HG03575 (cell line): Measurements from ENCODE around the gene ADPRHL1.

Experiments used
- ATAC-seq: cut with Tn5 transposase; IDR thresholded peaks from one replicate; pipeline ENCODE4 v1.9.1; 2021; ENCODE audit not compliant: unreplicated experiment, insufficient number of reproducible peaks, low FRiP score; ENCODE audit errors: extremely low read depth

Gene ADPRHL1

DNA sequence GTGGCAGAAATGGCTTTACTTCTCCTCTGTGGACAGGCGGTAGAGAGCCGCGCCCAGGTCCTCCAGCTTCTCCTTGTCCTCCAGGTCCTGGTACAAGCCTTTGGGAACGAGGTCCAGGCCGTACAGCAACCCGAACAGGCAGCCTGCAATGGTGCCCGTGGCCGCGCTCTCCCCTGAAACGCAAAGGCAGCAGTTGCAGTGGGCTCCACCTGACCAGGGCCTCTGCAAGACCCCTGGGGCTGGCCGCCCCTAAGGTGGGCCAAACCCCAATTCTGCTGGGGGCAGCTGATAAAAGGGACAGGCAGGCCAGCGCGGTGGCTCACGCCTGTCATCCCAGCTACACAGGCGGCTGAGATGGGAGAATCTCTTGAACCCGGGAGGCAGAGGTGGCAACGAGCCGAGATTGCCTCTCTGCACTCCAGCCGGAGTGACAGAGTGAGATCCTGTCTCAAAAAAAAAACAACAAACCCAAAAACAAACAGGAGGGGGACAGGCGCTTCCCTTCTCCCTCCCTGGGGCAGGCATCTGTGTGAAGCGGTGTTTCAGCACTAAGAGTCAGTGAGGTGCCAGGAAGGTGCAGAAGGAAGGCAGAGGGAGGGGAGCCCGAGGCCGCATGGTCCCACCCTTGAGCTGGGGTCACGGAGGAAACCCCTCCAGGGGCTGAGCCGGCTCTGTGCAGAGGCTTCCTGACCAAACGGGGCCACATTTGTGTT, 30.3 kb downstream of the ADPRHL1 start:
- ATAC-seq = no peak

DNA sequence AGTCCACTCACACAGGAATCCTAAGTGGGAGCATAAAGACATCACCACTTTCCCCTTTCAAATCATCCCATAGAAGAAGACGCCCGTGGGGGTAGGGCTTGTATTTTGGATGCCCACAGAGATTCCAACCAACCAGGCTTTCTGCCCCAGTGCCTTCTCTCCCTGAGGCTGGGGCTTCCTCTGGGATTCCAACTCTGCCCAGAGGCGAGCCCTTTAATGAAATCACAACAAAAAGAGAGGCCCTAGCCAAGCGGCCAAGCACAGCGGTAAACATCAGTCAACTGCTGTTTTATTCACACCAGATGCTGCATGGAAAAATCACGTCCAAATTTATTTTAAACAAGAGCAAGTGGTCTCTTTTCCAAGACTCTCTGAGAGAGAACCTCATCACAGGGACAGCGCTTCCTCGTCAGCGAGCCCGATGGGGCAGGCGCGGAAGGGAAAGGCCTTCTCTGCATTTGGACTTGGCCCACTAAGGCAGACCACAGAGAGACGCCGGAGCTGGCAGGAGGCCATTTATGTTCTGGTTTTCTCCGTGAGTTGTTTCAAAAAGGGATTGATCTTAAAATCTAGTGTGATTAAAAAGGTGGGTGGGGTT, 31.5 kb downstream of the ADPRHL1 start:
- no peak for ATAC-seq

DNA sequence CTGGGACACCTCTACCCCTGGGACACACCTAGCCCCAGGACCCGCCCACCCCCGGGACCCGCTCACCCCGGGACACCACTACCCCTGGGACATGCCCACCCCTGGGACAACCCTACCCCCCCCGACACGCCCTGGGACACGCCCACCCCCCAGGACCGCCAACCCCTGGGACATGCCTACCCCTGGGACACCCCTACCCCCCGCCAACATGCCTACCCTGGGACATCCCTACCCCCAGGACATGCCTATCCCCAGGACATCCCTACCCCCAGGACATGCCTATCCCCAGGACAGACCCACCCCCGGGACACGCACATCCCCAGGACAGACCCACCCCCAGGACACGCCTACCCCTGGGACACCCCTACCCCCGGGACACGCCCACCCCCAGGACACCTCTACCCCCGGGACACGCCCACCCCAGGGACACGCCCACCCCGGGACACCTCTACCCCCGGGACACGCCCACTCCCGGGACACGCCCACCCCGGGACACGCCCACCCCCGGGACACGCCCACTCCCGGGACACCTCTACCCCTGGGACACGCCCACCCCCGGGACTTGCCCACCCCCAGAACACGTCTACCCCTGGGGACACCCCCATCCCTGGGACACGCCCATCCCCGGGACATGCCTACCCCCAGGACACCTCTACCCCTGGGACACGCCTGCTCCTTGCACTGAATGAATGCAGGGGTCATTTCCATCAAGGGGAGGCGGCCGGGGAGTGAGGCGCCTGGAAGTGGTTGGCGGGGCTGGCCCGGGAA, 32.3 kb downstream of the ADPRHL1 start:
- ATAC-seq = no peak

DNA sequence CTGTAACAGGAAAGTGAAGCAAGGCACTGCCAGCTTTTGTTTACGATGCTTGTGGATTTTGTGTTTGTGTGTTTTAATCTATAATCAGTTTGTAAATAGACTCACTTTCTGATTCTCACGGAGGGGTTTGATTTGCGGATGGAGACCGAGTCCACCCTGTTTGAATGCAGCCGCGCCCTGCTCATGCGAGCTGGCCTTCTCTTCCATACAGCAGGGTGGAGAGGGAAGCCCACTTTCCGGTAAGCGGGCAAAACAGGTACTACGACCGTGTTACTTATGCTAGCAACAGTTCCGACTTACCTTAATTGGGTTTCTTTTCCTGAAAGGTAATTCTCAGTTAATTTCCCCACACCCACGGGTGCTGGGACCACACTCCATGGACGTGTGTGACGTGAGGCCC, 33.1 kb downstream of the ADPRHL1 start:
- no peak for ATAC-seq

DNA sequence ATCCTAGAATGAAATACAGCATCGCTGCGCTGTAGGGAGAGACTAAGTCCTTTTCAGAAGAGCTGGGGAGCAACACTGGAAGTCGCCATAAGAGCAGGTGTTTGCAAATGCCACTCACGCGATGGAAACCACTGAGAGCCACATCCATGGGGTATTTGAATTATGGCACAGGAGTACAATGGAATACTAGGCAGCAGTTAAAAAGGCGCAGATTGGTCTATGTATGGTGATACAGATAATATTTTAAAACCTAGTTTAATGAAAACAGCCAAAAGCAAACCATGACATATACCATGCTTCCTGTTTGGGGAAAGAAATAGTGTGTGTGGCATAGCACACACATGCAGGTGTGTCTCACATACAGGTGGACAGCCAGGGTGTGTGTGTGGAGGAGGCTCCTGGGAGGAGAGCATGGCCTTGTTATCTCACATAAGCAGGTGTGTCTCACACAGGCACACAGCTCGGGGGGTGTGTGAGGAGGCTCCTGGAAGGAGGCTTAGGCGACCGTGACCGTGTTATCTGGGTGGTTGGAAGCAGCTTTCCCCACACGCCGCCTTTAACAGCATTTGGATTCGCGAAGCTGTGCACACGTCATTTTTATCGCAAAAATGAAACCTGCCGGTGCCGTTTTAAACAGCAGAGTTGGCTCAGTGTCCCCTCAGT, 33.6 kb downstream of the ADPRHL1 start:
- no peak for ATAC-seq

DNA sequence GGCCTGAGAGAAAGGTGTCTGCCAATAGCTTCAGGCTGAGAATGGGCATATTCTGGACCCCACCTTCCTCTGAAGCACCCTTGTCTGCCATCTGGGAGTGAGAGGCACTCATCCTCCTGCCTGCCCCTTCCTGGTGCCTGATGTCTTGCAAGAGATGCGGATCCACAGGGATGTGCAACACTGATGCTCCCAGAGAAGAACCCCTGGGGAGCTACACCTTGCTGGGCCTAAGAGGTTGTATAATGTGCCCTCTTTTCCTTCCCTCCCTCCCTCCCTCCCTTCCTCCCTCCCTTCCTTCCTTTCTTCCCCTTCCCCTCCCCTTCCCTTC, 34.6 kb downstream of the ADPRHL1 start:
- ATAC-seq = no peak

DNA sequence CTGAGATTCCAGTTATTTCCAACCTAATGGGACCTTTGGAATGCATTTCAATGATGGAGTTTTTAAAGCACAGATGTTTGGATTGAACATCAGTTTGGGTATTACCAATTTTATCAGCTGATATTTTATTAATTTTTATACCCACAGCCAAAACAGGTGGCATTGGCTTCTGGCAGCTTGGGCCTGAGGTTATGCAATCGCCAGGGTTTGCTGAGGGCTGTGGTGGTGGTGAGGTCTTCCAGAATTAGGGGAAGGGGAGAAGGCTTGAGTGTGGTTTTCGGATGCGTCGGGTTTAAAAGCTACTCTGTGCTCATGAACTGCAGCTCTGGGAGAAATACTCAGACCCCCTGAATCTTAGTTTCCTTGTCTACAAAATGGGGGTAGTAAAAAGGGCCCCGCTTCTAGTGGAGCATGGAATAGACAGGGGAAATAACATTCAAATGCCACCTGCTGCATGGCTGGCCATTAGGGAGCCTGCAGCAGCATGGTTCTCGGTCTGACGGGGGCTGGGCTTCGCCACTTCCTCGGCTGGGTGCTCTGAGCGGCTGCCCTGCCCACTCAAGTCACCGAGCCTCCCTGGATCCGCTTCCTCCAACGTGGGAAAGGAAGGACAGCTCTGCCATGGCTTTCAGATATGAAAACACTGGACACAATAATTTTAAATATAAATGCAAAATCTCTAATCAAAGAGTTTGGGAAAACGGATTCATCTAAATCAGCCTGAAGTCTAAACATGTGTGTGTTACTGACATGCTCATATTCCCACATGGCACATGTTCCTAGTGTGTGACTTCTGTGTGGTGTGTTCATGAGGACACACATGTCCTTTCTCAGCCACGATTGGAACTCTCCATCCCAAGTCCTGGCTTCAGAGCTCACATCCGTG, 35.2 kb downstream of the ADPRHL1 start:
- ATAC-seq = no peak

DNA sequence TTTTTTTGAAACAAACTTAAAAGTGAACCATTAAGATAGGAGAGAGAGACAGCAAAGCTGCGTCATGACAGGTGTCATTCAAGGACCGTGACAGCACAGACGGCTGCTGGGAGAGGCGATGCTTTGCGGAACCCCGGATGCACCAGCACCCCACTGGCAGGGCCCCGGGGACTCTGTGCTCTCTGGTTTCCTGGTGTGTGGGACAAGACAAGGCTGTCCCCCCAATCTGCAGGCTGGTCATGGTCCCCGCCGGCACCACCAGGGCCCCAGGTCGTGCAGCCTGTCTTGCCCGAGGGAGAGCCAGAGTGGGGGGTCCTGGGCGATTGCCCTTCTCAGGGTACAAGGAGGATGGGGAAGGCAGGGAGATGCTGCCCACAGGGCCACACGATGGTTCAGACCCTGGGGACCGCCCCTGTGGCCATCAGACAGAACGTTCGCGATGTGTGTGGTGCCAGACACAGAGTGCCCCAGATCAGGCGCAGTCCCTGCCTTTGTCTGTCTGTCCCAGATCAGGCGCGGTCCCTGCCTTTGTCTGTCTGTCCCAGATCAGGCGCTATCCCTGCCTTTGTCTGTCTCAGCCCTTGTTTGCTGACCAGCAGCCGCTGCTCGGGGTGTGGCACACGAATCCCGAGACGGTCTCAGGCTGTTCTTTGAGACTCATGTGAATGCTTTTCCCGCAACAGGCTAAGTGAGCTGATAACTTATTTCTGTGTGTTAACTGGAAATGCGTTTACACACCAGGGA, 36.1 kb downstream of the ADPRHL1 start:
- ATAC-seq = no peak

DNA sequence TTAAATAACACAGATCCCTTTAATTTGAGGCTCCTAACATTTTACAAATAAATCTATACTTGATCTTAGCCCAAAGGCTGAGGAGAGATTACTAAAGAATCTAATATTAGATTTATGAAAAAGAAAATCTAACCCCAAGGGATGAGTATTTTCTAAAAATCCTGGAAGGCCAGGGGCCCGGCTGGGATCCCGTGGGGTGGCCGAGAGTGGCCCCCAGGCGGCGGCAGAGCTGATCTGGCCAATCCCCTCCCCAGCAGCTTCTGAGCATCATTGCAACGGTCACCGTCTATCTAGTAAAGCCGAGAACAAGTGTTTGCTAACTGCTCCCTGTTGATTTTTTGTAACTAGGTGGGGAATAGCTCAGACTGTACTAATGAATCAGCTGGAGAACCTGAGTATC, 37.5 kb downstream of the ADPRHL1 start:
- ATAC-seq = no peak

DNA sequence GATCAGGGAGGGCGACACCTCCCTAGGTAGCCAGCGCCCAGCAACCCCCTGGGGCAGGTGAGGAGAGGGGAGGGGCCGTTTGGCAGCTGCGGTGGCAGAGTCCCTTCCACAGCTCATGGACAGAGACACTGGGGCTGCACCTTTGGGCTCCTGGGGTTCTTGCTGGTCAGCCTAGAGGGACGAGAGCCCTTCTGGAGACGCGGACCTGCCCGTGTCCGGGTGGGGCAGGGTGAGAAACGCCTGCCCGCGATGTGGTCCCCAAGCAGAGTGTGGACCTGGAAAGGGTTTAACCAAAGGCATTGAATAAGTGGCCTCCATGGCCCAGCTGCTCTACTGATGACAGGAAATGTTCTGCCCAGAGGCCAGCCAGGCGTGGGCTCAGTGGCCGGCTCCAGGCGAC, 38.3 kb downstream of the ADPRHL1 start:
- no peak for ATAC-seq

DNA sequence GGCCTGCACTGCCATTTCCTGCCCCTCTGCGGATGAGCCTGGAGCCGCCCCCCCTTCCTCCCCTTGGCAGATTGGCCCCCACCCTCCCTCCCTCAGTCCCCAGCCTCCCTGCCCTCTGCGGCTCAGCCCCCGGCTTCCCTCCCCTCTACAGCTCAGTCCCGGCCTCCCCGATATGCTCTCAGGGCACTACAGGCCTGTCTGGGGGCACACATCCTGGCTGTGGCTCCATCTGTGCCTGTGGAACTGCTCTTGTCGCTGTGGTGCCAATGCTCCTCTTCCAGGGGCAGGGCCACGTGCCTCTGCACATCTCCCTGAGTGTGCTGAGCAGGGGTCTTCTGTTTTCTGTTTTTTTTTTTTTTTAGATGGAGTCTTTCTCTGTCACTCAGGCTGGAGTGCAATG, 39.0 kb downstream of the ADPRHL1 start:
- ATAC-seq = no peak

DNA sequence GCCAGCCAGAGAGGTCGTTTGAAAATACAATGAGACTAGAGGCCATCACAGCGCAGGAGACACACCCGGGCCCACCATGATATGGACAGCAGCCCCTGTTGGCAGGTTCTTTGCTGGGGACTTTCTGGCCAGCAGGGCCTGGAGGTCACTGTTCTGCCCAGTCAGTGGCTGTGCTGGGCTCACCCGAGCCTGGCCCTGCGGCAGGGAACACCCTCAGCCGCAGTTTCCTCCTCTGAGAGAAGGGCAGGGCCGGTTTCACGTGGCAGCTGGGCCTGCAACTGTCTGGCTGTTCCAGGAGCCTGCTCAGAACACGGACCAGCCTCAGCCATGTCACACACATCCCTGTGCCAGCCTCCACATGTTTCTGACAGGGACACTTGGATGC, 39.4 kb downstream of the ADPRHL1 start:
- no peak for ATAC-seq

DNA sequence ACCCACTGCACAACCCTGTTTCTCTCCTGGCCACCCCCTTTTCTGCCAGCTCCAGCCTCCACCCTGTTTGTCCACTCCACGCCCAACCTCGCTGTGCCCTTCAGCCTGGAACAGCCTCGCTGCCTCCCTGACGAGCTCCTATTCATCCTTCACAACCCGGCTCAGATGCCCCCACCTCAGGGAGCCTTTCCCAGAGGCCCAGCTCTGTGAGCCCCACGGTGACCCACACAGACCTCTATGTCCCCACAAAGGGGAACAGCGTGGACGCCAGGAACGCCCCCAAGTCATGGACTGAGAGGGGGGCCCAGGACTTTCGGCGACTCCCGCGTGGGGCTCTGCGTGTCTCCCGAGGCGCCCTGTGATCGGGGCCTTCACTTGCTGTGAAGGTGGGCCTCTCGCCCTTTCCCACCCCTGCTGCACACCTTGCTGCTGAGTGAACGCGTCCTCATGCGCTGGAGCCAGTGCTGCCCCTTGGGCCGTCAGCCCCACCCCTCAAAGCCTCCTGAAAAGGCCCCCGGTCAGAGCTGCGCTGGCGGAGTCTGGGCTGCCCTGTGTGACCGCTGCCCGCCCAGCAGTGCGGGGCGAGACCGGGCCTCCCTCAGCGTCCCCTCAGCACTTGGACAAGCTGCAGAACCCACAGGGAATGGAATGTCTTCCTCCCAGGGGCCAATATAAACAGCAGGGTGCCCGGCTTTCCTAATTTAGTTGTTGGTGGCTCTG, 40.0 kb downstream of the ADPRHL1 start:
- ATAC-seq = no peak

DNA sequence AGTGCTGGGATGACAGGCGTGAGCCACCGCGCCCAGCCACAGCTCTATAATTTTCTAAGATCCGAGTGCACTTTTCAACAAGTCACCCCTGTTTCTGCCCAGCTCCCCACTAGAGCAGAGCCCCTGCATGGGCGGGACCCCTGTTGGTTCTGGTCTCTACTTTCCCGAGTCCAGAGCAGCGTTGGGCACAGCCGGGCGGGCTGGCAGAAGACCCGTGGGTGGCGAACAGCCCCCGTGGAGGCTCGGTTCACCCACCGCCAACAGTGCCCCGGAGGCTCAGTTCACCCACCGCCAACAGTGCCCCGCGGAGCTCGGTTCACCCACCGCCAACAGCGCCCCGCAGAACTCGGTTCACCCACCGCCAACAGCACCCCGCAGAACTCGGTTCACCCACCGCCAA, 40.8 kb downstream of the ADPRHL1 start:
- no peak for ATAC-seq

DNA sequence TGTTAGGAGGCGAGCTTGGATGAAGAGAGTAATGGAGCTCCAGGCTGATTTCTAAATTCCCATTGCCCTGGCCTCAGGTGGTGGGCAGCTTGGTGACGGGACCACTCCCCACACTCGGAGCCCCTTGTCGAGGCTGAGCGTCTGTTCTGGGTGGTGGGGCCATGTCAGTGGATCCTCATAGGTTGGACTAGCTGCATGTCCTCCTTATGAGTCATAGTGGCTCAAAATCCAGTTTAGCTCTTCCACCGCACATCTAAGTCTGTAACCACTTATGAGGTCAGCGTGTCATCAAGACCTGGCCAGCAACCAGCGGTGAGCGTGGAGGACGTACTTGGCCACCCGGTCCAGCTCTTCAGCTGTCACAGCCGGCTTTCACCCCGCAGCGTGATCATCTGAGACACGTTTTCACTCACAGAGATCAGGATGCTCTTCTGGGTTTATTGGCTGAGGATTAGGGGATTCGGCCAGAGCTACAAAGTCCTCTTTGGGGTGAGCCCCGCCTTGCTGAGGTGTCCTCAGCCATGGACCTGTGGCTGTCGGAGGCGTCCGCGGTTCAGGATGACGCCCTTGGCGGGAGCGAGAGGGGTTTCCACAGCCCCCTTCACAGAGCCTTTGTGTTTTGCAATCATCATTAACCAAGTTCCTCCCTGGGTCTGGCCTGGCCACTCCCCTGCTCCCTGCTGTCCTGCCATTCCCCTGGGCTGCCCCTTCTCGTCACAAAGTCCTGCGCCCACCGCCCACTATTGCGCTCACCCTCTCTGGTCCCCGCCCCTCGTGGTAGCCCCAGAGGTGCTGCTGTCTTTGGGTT, 41.9 kb downstream of the ADPRHL1 start:
- ATAC-seq = no peak

DNA sequence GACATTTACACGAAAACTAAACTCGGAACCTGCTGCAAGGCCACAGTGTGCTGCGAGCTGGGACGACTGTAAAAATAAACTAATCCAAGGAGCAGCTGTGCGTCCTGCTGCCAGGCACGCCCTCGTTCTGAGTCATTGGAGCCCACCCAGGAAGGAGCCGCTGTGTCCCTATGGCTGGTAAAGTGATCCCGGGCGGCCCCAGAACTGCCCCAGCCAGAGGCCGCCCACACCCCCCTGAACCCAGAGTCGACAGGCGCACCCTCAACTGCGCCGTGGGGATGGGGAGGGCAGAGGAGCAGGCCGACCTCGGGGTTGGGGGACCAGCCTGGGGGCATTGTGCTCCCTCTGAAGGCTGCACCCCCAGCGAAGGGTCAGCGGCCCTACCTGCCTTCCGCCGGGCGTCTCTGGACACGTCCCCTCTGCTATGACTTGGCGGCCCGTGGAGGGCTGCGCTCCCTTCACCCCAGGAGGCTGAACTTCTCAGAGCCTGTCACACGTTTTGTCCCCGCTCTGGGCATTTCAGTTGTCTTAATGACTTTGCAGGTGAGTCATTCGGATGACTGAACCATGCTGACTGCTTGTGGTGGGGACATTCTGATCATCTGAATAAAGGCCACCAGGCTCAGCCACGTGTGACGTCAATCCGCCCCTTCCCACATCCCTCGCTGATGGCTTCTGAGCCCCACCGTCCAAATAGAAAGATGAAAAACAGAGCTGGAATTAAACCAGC, 42.7 kb downstream of the ADPRHL1 start:
- no peak for ATAC-seq
